GM13977 (cell line): Measurements from ENCODE around the gene GAS2.

Experiments used
- DNase-seq: peaks from one replicate; pipeline ENCODE4 v3.0.0; 2012; ENCODE audit warnings: low spot score
- CTCF ChIP-seq: IDR thresholded peaks from 2 replicates; pipeline ENCODE4 v1.5.1; 2012; ENCODE audit warnings: mild to moderate bottlenecking, control low read depth; ENCODE audit not compliant: insufficient read depth; ENCODE audit errors: extremely low read depth, missing control alignments
- in situ Hi-C: fragments of 300-500 bp; cut with MboI; formaldehyde crosslinking; loops from one replicate; pipeline ENCODE4 v1.12.0; 2022; ENCODE audit warnings: low sequenced_read_pairs, low pct_unique_long_range_greater_than_20kb, mixed read lengths, inconsistent platforms; ENCODE audit not compliant: unreplicated experiment

Gene GAS2

GRCh38 chr11:22703591-22703990 lies 37.2 kb downstream of the GAS2 start:
- in situ Hi-C loops, result no loop called here
- TF ChIP-seq CTCF, result no peak
- no peak for DNase-seq

- TF ChIP-seq CTCF, result no peak
Observed at GRCh38 chr11:22707119-22707899, 40.9 kb downstream of the GAS2 start.

GRCh38 chr11:22711071-22711770 lies 44.8 kb downstream of the GAS2 start:
- in situ Hi-C loops, result no loop called here
- no peak for TF ChIP-seq CTCF
- no peak for DNase-seq

More at GRCh38 chr11:22707119-22707899, 40.9 kb downstream of the GAS2 start:
- DNase-seq, result no peak
- in situ Hi-C loops, result no loop called here

- in situ Hi-C loops, result no loop called here
- DNase-seq, result no peak
- TF ChIP-seq CTCF, result no peak
Observed at GRCh38 chr11:22711880-22712279, 45.5 kb downstream of the GAS2 start.

GRCh38 chr11:22713336-22713735 lies 46.9 kb downstream of the GAS2 start:
- in situ Hi-C loops, result no loop called here
- TF ChIP-seq CTCF, result no peak
- no peak for DNase-seq

GRCh38 chr11:22715971-22716370 lies 49.6 kb downstream of the GAS2 start:
- no peak for DNase-seq
- no peak for TF ChIP-seq CTCF
- in situ Hi-C loops, result no loop called here
